Activated CD4-positive, CD25-positive, alpha-beta regulatory T cell (primary cell): ENCODE data around the gene CPB2.

Source experiments
- DNase-seq, 4 experiments: peaks; one replicate each; lab custom pipeline; 2025; lab: John Stamatoyannopoulos, UW

Gene CPB2, protein sequence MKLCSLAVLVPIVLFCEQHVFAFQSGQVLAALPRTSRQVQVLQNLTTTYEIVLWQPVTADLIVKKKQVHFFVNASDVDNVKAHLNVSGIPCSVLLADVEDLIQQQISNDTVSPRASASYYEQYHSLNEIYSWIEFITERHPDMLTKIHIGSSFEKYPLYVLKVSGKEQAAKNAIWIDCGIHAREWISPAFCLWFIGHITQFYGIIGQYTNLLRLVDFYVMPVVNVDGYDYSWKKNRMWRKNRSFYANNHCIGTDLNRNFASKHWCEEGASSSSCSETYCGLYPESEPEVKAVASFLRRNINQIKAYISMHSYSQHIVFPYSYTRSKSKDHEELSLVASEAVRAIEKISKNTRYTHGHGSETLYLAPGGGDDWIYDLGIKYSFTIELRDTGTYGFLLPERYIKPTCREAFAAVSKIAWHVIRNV

DNA sequence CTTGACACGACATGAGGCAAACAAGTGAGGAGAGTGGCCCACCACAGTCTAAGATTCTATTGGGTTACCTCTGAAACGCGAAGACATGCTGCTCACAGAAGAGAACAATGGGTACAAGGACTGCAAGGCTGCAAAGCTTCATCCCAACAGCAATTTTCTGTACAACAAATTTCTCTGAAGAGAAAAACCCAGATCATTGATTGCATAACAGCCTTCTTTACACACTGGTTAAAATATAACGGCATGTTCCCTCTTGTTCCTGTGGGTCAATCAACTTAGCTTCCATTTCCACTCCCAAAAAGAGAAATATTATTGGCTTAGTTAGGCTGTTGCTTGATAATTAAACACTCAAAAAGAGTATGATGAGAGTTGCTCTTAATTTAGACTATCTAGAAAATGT lies at the start of gene CPB2:
Gene CPB2, minus strand, starts transcription at position 166 of the 400 bp plus-strand sequence. Its CDS starts 24 bp downstream, at position 142.
- no peak for DNase-seq

DNA sequence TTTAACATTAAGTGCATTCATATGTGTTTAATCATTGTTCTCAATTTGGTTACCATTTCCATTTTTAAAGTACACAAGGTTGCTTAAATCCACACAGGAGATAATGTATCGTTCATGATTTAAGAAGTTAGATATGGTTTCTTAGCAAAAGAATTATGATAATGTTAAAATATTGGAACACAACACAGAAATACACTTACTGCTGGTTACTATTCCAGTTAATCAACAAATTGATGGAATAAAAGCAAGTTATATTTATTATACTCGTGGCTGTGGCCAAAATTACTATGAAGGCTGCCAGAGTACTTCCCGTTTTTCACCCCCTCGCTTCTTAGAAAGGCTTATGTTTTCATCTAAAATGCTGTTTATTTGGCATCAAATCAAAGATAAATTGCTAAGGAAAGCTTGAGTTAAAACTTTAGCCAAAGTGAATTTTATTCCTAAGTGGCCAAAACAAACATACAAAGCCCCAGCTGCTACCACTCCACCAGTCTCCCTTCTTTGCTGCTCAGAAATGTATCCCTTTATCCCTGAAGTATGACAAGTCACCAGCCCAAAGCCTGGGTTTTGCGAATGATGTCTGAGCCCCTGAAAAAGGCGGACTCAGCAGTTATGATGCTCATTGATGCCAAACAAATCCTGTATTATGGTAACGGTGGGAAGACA lies 49.4 kb upstream of the CPB2 start:
- DNase-seq, result no peak

DNA sequence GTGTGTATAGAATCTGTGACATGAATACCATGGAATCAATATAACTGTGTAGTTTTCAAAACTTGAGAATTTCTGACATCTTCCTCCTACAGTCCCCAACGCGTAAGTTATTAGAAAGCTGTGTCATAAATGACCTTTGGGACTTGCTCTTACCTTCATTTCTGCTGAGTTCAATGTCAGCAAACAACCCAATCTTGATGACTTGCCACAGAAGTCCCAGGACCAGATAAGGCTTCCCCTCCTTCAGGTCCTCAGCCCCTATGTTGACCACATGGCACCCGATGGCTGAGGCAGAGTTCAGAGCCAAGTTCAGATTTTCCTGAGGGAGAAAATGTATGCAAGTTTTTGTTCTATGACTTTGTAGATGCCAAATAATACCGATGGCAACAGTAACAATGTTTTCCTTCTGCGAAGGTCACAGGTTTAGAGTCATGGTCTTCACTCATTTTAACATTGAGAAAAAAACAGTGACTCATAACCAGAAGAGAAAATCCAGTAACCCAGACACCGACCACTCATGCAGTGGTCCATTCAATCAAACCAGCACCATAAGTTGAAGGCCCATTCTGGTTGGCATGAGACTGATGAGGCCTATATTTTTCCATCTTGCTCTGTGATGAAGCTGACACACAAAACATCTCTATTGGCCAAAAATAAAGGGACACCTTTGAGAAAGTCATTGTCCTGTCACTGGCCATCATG lies 47.9 kb upstream of the CPB2 start:
- DNase-seq, result no peak

DNA sequence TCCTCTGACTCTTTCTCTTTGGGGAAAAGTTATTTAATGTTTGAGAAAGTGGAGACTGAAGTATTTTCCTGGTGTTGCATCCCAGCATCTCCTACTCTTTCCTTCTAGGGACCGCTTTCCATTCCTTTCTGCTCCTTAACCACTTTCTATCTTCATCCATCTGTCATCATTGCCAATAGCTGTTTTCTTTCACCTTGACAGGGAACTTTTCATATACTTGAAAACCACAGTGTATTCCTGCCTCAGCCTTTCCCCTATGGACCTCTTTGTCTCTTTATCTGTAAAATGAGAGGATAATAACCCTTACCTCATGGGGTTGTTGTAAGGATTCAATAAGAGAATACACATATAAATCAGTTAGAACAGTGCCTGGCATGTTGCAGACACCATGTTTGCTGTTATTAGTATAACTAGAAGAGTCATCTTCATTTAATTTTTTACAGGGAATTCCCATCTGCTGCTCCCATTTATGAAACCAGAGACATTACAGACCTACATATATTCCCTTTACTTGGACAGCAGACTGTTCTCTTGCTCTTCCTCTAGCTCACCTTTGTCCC lies 45.4 kb upstream of the CPB2 start:
- no peak for DNase-seq

DNA sequence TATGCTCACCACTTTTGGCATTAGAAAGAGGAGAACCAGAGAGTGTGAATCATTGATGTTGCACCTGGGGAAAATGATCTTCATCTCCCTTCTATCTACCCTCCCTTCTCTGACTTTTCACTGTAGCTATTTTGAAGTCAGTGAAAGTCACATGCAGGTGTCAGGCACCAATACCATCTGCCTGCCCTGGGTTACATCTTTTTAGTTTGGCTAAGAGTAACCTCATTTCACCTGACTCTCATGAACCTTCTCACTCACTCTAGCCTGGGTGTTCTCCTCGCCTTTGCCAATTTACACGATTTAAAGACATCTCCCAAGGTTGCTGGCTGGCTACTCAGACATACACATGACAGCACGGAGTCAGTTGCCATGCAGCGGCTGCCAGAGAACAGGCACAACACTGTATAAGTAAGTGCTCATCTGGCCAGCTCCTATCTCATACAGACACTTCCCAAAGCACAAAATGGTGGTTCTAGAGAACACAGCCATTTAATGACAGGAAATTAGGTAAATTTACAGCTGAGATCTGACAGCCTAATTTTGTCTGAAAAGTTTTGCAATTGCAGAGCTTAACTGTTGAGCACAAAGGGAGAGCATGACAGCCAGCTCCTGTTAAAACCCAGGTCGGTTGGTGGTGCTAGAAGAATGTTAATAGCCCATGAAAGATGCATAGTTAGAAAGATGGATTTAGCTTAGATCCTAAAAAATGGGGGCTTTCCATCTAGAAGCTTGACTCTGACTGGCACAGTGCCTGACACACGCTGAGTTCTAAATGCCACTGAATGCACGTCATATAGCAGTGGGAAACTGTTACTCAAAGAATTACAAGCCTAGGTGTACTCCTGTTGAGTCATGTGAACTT lies 44.7 kb upstream of the CPB2 start:
- no peak for DNase-seq

GRCh38 chr13:46146898-46147297 lies 42.1 kb upstream of the CPB2 start:
- DNase-seq, result no peak

- no peak for DNase-seq
Measured at GRCh38 chr13:46145950-46146349, 41.1 kb upstream of the CPB2 start.

DNA sequence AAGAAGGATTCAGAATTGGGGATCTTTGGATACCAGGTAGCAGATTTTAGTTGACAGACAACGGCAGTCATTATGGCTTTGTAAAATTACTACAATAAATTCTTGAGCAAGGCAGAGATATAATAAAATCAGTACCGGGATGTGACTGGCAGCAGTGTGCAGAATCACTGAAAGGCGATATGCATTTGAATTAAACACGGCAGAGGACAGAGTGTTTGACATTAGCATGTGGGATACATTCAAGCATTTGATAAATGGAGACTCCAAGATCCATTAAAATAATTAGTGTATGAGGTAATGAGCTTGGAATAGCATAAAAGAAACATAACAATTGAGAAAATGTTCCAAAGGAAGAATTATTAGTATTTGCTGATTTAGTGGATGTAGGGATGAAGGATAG lies 40.3 kb upstream of the CPB2 start:
- DNase-seq, result no peak

GRCh38 chr13:46143184-46143701 lies 38.4 kb upstream of the CPB2 start:
- DNase-seq, result no peak

- no peak for DNase-seq
Measured at GRCh38 chr13:46142776-46143175, 37.9 kb upstream of the CPB2 start.

- DNase-seq, result no peak
Measured at GRCh38 chr13:46140044-46140443, 35.2 kb upstream of the CPB2 start.

GRCh38 chr13:46137627-46138317 lies 32.9 kb upstream of the CPB2 start:
- DNase-seq, result no peak

DNA sequence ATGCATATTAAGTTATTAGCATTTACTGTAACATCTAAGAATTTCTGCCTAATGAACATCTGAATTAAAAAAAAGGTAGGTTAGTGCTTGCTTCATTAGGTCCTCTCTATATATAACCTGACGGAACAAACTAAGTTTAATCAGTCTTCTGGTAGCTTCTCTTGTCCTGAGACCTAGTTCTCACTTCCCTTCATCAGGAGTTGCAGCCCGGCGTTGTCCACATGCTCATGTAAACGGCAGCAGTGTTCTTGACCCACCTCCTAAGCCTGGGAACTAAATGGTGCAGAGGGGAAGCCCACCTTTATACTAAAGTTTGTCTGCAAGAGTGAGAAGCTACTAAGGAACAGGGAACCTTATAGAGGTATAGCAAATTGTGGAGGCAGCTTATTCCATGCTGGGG lies 31.9 kb upstream of the CPB2 start:
- no peak for DNase-seq

- no peak for DNase-seq
Measured at GRCh38 chr13:46134961-46135522, 30.2 kb upstream of the CPB2 start.

DNA sequence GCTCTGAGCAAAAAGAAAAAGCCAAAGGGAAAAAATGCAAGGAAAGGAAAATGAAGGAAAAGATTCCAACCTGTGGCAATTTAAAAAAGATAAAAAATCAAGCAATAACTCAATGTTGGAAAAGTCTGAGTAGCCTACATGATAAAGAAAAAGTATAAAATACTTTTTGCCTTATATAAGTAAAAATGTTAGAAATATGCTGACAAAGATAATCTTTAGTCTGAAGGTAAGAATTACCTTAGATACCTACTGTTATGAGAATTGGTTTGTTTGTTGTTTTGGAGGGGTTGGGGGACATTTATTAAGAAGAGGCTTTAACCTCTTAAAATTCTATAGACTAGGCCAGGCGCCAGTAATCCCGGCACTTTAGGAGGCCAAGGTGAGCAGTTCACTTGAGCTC lies 29.7 kb upstream of the CPB2 start:
- no peak for DNase-seq

DNA sequence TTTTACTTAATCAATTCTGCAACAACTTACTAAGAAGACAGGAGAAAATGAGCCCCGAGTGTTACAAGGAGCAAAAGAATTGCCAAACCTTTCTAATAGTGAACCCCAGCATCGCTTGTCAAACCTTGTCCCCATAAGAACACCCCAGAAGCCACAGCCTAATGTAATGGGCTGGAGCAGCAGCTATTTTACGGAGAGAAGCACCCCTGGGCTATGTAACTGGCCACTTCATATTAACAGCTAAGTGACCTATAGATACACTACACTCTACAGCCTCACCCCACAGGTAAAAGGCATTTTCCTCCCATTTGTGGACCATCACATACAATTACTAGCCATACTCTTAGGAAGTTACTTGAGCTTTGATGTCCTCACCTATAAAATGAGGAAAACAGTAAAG lies 27.3 kb upstream of the CPB2 start:
- DNase-seq, result no peak

- DNase-seq, result no peak
Measured at GRCh38 chr13:46131705-46132104, 26.9 kb upstream of the CPB2 start.

GRCh38 chr13:46129955-46130618 lies 25.3 kb upstream of the CPB2 start:
- no peak for DNase-seq

DNA sequence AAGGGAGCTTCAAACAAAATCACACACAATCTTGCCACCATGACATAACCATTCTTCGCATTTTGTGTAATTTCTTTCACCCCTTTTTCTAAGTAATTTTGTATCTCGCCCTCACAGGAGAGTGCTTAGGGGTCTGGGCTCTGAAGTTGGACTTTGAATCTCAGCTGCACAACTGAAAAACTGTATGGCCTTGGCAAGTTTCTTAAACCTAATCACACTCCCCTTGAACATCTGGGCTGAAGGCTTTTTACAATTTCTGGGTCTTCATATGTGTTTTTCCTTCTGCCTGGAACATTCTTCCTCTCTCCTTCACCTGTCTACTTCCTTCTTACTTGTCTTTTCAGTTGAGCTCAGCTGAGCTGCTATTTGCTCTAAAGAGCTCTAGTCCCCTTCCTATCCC lies 24.3 kb upstream of the CPB2 start:
- DNase-seq, result no peak
